Esophagus muscularis mucosa (tissue), 4 donors: ENCODE measurements around the gene TMC7. TPM values are rescaled to one million over a fixed set of nuclear protein-coding genes. Genes with fewer than 3 reads are reported as not detected.

ENCODE experiments used
- DNase-seq: peaks from one replicate; pipeline ENCODE4 v3.0.0-alpha.2; 2017; ENCODE audit errors: extremely low spot score
- H3K27ac ChIP-seq, 4 donors: fragments of 200-600 bp; sonication (generic); replicated peaks in 1 of 4; 1 replicate in 3 of 4; 2 replicates in 1 of 4; pipeline ENCODE4 v1.5.1; 2016 to 2019; ENCODE audit warnings: mild to moderate bottlenecking in 1 of 4
- H3K27me3 ChIP-seq, 4 donors: fragments of 200-600 bp; sonication (generic); one replicate each; pipeline versions ENCODE4 v1.5.1 to v1.6.0; 2016 to 2019
- H3K36me3 ChIP-seq, 4 donors: fragments of 200-600 bp; sonication (generic); one replicate each; pipeline ENCODE4 v1.5.1; 2016 to 2019
- H3K4me1 ChIP-seq, 4 donors: fragments of 200-600 bp; sonication (generic); one replicate each; pipeline ENCODE4 v1.5.1; 2016 to 2019
- H3K4me3 ChIP-seq, 4 donors: fragments of 200-600 bp; sonication (generic); 1 replicate in 2 of 4; 2 replicates in 2 of 4; pipeline ENCODE4 v1.5.1; 2016 to 2019; ENCODE audit warnings: mild to moderate bottlenecking in 4 of 4, moderate library complexity in 1 of 4
- H3K9me3 ChIP-seq, 4 donors: fragments of 200-600 bp; sonication (generic); 1 replicate in 3 of 4; 2 replicates in 1 of 4; pipeline ENCODE4 v1.5.1; 2016 to 2019
- EP300 ChIP-seq: sonication (generic); formaldehyde crosslinking; IDR thresholded peaks from one replicate; pipeline ENCODE4 v1.6.1; 2017; ENCODE audit warnings: antibody characterized with exemption
- POLR2A ChIP-seq: fragments of 450-650 bp; IDR thresholded peaks from one replicate; pipeline ENCODE4 v1.6.1; 2017; ENCODE audit warnings: antibody characterized with exemption, moderate library complexity, mild to moderate bottlenecking, low read depth
- POLR2AphosphoS5 ChIP-seq, 2 donors: sonication (generic); formaldehyde crosslinking; IDR thresholded peaks; one replicate each; pipeline ENCODE4 v1.6.1; 2017; ENCODE audit warnings: antibody characterized with exemption in 2 of 2
- WGBS: methylation state at CpG from one replicate; pipeline ENCODE4 v1.1.5; 2018; 5-methylcytosine and 5-hydroxymethylcytosine counted together
- intact Hi-C: fragments of 100-400 bp; cut with DNase I; formaldehyde crosslinking; loops from one replicate; pipeline ENCODE4 v1.15.1; 2023
- total RNA-seq, 4 donors: library from RNA; depleted of rRNA; stranded (reverse); fragments of >200 nt; gene quantifications; one replicate each; pipeline versions ENCODE4 v1.1.0 to v1.2.1, GENCODE V29; 2016
- TF ChIP-seq, protein P1 (sequence below), 3 experiments: fragments of 200-600 bp in 2 of 3; fragments of 450-650 bp in 1 of 3; sonication (generic) in 2 of 3; IDR thresholded peaks; one replicate each; pipeline ENCODE4 v1.5.1; 2017 to 2019; ENCODE audit warnings: antibody characterized with exemption in 3 of 3, mild to moderate bottlenecking in 2 of 3, moderate library complexity in 1 of 3

Gene TMC7
- total RNA-seq, 4 donors from 2014 or later: 0.17 to 0.83 (median 0.56) TPM

DNA sequence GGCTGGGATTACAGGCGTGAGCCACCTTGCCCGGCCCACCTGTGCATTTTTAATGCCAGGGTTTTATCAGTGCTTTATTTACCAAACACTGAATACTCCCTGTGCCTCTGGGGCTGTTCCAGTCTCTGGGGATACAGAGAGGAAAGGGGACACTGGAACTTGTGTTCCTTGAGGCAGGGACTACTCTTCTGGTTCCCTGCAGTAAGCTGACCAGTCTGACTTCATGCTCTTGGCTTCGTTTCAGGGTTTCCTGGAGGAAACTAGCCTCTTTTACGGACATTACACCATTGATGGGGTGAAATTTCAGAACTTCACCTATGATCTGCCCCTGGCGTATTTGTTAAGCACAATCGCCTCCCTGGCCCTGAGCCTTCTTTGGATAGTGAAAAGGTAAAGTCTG, 46.2 kb downstream of the TMC7 start:
- Histone ChIP-seq H3K9me3 (no peaks in the 10 kb centered on the region), H3K36me3 (peaks cover 0 to 2% (median 0%) of the 10 kb centered on the region in 4 donors), H3K4me1 (no peaks in the 10 kb centered on the region), H3K4me3 (no peak overlapping the region), H3K27me3 (no peaks in the 10 kb centered on the region), H3K27ac (no peak overlapping the region)
- intact Hi-C loops: no loop called here
- 85% methylated on average over 6 of the region's 6 CpGs for WGBS
- TF ChIP-seq, protein P1, sequence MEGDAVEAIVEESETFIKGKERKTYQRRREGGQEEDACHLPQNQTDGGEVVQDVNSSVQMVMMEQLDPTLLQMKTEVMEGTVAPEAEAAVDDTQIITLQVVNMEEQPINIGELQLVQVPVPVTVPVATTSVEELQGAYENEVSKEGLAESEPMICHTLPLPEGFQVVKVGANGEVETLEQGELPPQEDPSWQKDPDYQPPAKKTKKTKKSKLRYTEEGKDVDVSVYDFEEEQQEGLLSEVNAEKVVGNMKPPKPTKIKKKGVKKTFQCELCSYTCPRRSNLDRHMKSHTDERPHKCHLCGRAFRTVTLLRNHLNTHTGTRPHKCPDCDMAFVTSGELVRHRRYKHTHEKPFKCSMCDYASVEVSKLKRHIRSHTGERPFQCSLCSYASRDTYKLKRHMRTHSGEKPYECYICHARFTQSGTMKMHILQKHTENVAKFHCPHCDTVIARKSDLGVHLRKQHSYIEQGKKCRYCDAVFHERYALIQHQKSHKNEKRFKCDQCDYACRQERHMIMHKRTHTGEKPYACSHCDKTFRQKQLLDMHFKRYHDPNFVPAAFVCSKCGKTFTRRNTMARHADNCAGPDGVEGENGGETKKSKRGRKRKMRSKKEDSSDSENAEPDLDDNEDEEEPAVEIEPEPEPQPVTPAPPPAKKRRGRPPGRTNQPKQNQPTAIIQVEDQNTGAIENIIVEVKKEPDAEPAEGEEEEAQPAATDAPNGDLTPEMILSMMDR (IDR thresholded peaks at IDR 0.05): no peak
- TF ChIP-seq POLR2AphosphoS5 (IDR thresholded peaks at IDR 0.05): no peak
- TF ChIP-seq EP300: no peak
- TF ChIP-seq POLR2A: no peak
- no peak for DNase-seq

DNA sequence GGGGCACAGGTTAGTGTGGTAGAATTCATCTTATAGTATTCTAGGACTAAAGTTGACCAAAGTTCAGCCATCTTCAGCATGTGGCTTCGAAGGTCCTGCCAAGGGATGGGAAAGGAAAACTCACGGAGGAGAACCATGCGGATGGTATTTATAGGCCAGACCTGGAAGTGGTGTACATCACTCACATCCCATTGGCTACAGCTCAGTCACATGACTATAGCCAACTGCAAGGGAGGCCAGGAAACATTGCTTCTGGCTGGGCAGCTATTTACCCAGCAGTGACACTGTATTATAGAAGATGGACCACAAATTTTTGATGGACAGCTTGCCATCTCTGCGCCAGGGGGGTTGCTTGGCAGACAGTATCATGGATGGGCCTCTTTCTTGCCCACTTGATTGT, 48.0 kb downstream of the TMC7 start:
- H3K4me3 ChIP-seq: no peak overlapping the region
- H3K27ac ChIP-seq: no peak overlapping the region
- peaks cover 0 to 3% (median 1%) of the 10 kb centered on the region in 4 donors for H3K36me3 ChIP-seq
- H3K4me1 ChIP-seq: no peaks in the 10 kb centered on the region
- intact Hi-C loops: no loop called here
- no peak for DNase-seq
- no peaks in the 10 kb centered on the region for H3K27me3 ChIP-seq
- peaks cover 0 to 8% (median 3%) of the 10 kb centered on the region in 4 donors for H3K9me3 ChIP-seq
- no peak for TF ChIP-seq POLR2AphosphoS5 (IDR thresholded peaks at IDR 0.05)
- no peak for TF ChIP-seq POLR2A
- TF ChIP-seq, protein P1 (IDR thresholded peaks at IDR 0.05): no peak
- TF ChIP-seq EP300: no peak
- 67% methylated on average over 3 of the region's 4 CpGs for WGBS

DNA sequence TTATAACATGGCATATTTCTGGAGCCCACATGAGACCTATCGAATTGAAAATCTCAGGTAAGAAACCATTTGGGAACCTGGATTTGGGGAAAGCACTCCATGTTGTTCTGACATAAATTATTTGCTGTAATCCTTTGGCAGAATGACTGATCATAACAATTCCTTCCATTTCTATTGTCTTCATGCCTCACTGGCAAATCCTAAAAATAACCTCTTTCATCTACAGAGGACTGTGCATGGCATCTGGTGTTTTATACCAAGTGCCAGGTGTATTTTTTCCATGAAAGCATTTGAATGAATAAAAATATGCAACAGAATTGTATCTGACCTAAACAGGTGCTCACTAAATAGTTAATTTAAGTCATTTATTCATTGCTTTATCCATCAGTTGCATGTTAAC, 50.0 kb downstream of the TMC7 start:
- TF ChIP-seq POLR2A (no peak), EP300 (no peak), POLR2AphosphoS5 (IDR thresholded peaks at IDR 0.05) (no peak)
- TF ChIP-seq, protein P1 (IDR thresholded peaks at IDR 0.05): no peak
- H3K27ac ChIP-seq: no peak overlapping the region
- peaks cover 0 to 5% (median 1%) of the 10 kb centered on the region in 4 donors for H3K36me3 ChIP-seq
- H3K4me3 ChIP-seq: no peak overlapping the region
- intact Hi-C loops: no loop called here
- no peaks in the 10 kb centered on the region for H3K27me3 ChIP-seq
- WGBS: 89% methylated on average over 1 of the region's 1 CpG
- no peaks in the 10 kb centered on the region for H3K4me1 ChIP-seq
- DNase-seq: no peak
- peaks cover 0 to 14% (median 4%) of the 10 kb centered on the region in 4 donors for H3K9me3 ChIP-seq

DNA sequence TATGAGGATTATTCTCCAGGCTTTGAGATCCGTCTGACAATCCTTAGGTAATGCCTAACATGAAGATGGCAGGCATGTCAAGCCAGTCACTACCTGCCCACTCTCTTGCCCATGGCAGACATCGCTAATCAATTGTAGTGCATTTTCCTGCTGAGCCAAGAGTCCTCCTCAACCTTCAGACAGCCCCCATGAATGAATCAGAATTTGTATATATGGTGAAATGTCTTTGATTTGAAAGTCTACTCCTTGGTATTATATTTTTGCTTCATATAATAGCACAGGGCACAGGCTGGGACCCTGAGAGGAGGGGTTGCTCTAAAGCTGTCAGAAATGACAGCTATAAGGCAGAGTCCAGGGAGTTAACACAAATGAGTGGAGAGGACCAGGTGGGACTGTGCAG, 56.7 kb downstream of the TMC7 start:
- DNase-seq: no peak
- intact Hi-C loops: no loop called here
- Histone ChIP-seq H3K27ac (no peak overlapping the region), H3K4me1 (no peaks in the 10 kb centered on the region), H3K36me3 (peaks cover 2 to 21% (median 4%) of the 10 kb centered on the region in 4 donors), H3K9me3 (peaks cover 0 to 14% (median 4%) of the 10 kb centered on the region in 4 donors), H3K27me3 (no peaks in the 10 kb centered on the region), H3K4me3 (no peak overlapping the region)
- 100% methylated on average over 2 of the region's 2 CpGs for WGBS
- TF ChIP-seq POLR2A: no peak
- TF ChIP-seq EP300: no peak
- TF ChIP-seq, protein P1 (IDR thresholded peaks at IDR 0.05): no peak
- TF ChIP-seq POLR2AphosphoS5 (IDR thresholded peaks at IDR 0.05): no peak

DNA sequence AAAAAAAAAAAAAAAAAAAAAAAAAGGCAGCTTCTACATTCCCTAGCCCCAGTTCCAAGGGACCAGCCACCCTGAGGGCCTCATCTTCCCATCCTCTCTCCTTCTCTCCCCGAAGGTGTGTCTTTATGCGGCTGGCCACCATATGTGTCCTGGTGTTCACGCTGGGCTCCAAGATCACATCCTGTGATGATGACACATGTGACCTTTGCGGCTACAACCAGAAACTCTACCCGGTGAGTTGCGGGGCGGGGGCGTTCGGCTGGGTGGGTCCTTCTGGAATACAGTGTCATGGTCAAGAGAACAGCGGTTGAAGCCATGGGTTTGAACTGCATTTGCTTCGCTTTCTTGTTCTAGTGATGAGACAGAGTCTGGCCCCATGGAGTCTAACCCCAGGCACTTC, 61.0 kb downstream of the TMC7 start:
- Histone ChIP-seq H3K4me1 (no peaks in the 10 kb centered on the region), H3K27me3 (no peaks in the 10 kb centered on the region), H3K36me3 (peaks cover 4 to 25% (median 5%) of the 10 kb centered on the region in 4 donors), H3K27ac (no peak overlapping the region), H3K4me3 (no peak overlapping the region), H3K9me3 (no peaks in the 10 kb centered on the region)
- TF ChIP-seq, protein P1 (IDR thresholded peaks at IDR 0.05): no peak
- TF ChIP-seq EP300: no peak
- TF ChIP-seq POLR2A: no peak
- no peak for TF ChIP-seq POLR2AphosphoS5 (IDR thresholded peaks at IDR 0.05)
- WGBS: 89% methylated on average over 11 of the region's 11 CpGs
- DNase-seq: no peak
- intact Hi-C loops: no loop called here
